A549 (cell line): ENCODE measurements around the gene IDUA.

Experiments
- CTCF ChIP-seq: fragments of >200 bp; sonication (Bioruptor Twin); formaldehyde crosslinking; IDR thresholded peaks from 3 replicates; pipeline ENCODE4 v1.5.1; 2016
- ELK1 ChIP-seq: fragments of 150-350 bp; IDR thresholded peaks from 2 replicates; pipeline ENCODE4 v1.6.1; 2014; ENCODE audit warnings: low read depth, mild to moderate bottlenecking, low read length
- JUN ChIP-seq, 2 experiments: fragments of >200 bp; sonication (Bioruptor Twin); formaldehyde crosslinking; IDR thresholded peaks; 2 replicates in 1 of 2; 3 replicates in 1 of 2; pipeline ENCODE4 v1.6.1; 2016 to 2017
- RFX5 ChIP-seq: fragments of 450-650 bp; IDR thresholded peaks from 2 replicates; pipeline ENCODE4 v1.7.1; 2014; ENCODE audit warnings: antibody characterized with exemption, mild to moderate bottlenecking, moderate library complexity
- ZSCAN20 ChIP-seq: fragments of 250-450 bp; sonication (Bioruptor Pico); IDR thresholded peaks from 2 replicates; pipeline ENCODE4 v1.8.0; 2022; ENCODE audit warnings: mild to moderate bottlenecking, moderate library complexity

- TF ChIP-seq ELK1, result no peak
- no peak for TF ChIP-seq ZSCAN20 (CRISPR knock-in tag)
- no peak for TF ChIP-seq JUN (IDR thresholded peaks at IDR 0.05)
- no peak for TF ChIP-seq CTCF
- no peak for TF ChIP-seq RFX5
Observed at GRCh38 chr4:984336-985054, 2.3 kb upstream of the IDUA start.
